T-cell (primary cell): ENCODE data around the gene HES7. TPM values are rescaled to one million over a fixed set of nuclear protein-coding genes. Genes with fewer than 3 reads are reported as not detected.

Experiments used
- ATAC-seq, 4 experiments: fragments of 200-7000 bp in 3 of 4; fragments of 150-1000 bp in 1 of 4; cut with Tn5 transposase; replicated peaks in 1 of 4; 1 replicate in 3 of 4; 2 replicates in 1 of 4; pipeline ENCODE4 v1.10.0; 2021; ENCODE audit warnings: moderate library complexity in 3 of 4, mild to moderate bottlenecking in 2 of 4, moderate number of reproducible peaks in 1 of 4
- CTCF ChIA-PET, 2 donors: fragments of 300-600 bp; sonication (Branson Sonifier 250); formaldehyde crosslinking; loops; one replicate each; lab custom pipeline; 2022; ENCODE audit warnings: antibody characterized with exemption in 2 of 2; lab: Charles Lee
- POLR2A ChIA-PET, 2 donors: fragments of 300-600 bp; sonication (Branson Sonifier 250); formaldehyde crosslinking; loops; one replicate each; lab custom pipeline; 2022; ENCODE audit warnings: antibody characterized with exemption in 2 of 2; lab: Charles Lee
- DNase-seq, 35 experiments: peaks; one replicate each; pipeline versions ENCODE4 v3.0.0 to v3.0.0-alpha.2; 2013 to 2023
- H3K27ac ChIP-seq: one replicate; pipeline ENCODE4 v1.5.1; 2013; ENCODE audit warnings: low read length
- H3K27me3 ChIP-seq, 2 experiments: replicated peaks in 1 of 2; 1 replicate in 1 of 2; 2 replicates in 1 of 2; pipeline versions ENCODE4 v1.6.1 to v1.7.0; 2013; ENCODE audit warnings: low read length in 1 of 2, mixed read lengths in 1 of 2; ENCODE audit not compliant: control insufficient read depth in 2 of 2, insufficient read depth in 2 of 2; ENCODE audit errors: extremely low read depth in 1 of 2
- H3K36me3 ChIP-seq, 2 donors: 1 replicate in 1 of 2; 2 replicates in 1 of 2; pipeline versions ENCODE4 v1.6.1 to v1.7.0; 2013; ENCODE audit warnings: low read length in 1 of 2; ENCODE audit not compliant: control insufficient read depth in 2 of 2, insufficient read depth in 1 of 2; ENCODE audit errors: extremely low read depth in 1 of 2
- H3K4me1 ChIP-seq, 2 experiments: 1 replicate in 1 of 2; 2 replicates in 1 of 2; pipeline versions ENCODE4 v1.6.1 to v1.7.0; 2013; ENCODE audit warnings: low read length in 2 of 2, mixed read lengths in 1 of 2; ENCODE audit not compliant: insufficient read depth in 2 of 2, control insufficient read depth in 1 of 2; ENCODE audit errors: extremely low read depth in 1 of 2
- H3K4me3 ChIP-seq, 2 donors: 1 replicate in 1 of 2; 2 replicates in 1 of 2; pipeline versions ENCODE4 v1.5.1 to v1.7.0; 2013; ENCODE audit warnings: mild to moderate bottlenecking in 2 of 2, low read length in 1 of 2, moderate library complexity in 1 of 2; ENCODE audit not compliant: control insufficient read depth in 1 of 2; ENCODE audit errors: extremely low read depth in 1 of 2
- H3K9me3 ChIP-seq: 2 replicates; pipeline ENCODE4 v1.7.0; 2013
- H3K27ac Mint-ChIP-seq, 2 donors: one replicate each; pipeline ENCODE4 v1.8.0; 2020 to 2021; ENCODE audit warnings: mild to moderate bottlenecking in 2 of 2, mixed read lengths in 2 of 2
- H3K27me3 Mint-ChIP-seq, 2 donors: one replicate each; pipeline ENCODE4 v1.8.0; 2021 to 2022; ENCODE audit warnings: mixed read lengths in 2 of 2
- H3K36me3 Mint-ChIP-seq: one replicate; pipeline ENCODE4 v1.8.0; 2021; ENCODE audit warnings: mixed read lengths
- H3K4me1 Mint-ChIP-seq, 3 donors: one replicate each; pipeline ENCODE4 v1.8.0; 2020 to 2022; ENCODE audit warnings: mixed read lengths in 3 of 3, mild to moderate bottlenecking in 1 of 3
- H3K4me3 Mint-ChIP-seq, 3 donors: one replicate each; pipeline ENCODE4 v1.8.0; 2020 to 2022; ENCODE audit warnings: mild to moderate bottlenecking in 3 of 3, mixed read lengths in 3 of 3, moderate library complexity in 3 of 3
- H3K9me3 Mint-ChIP-seq, 3 donors: one replicate each; pipeline ENCODE4 v1.8.0; 2020 to 2022; ENCODE audit warnings: mixed read lengths in 3 of 3
- WGBS: methylation state at CpG from one replicate; pipeline ENCODE4 v1.1.5; 2013; ENCODE audit warnings: missing lambda C conversion rate; ENCODE audit not compliant: insufficient coverage; 5-methylcytosine and 5-hydroxymethylcytosine counted together
- total RNA-seq, 35 experiments: library from RNA in 6 of 35; stranded (reverse) in 6 of 35; fragments of 120-200 nt in 1 of 35; gene quantifications; one replicate each; pipeline versions ENCODE4 v1.2.1 to v1.2.4 and lab custom pipeline; 2013 to 2026

Gene HES7
- total RNA-seq, 5 donors from 2014 or later (not counting 1 experiment from before 2014, with no cell fraction given) = 0.16 to 1.6 (median 0.23) TPM; not detected in 2

GRCh38 chr17:8131844-8132441 lies 8.0 kb upstream of the HES7 start:
- POLR2A ChIA-PET = interaction anchor here in 1 of 2 donors (0.5 to 0.6 kb wide), 2 partner anchors 20 to 552 kb away, joined by 3 read pairs; no protein-coding TSS in a partner anchor
- DNase-seq (no peak), ATAC-seq (no peak)
- Mint-ChIP-seq H3K4me3 (no peak overlapping the region), H3K27ac (no peak overlapping the region), H3K4me1 (peaks cover 4 to 6% (median 5%) of the 10 kb centered on the region in 3 donors), H3K27me3 (peaks cover 0 to 3% of the 10 kb centered on the region in 2 donors), H3K9me3 (no peaks in the 10 kb centered on the region), H3K36me3 (no peaks in the 10 kb centered on the region)
- CTCF ChIA-PET = interaction anchor here in 1 of 2 donors (0.7 kb wide), 1 partner anchor 89 kb away, joined by 3 read pairs; no protein-coding TSS in a partner anchor
- H3K4me1 ChIP-seq = peaks cover 0 to 3% of the 10 kb centered on the region in 2 experiments
- no peaks in the 10 kb centered on the region for H3K36me3 ChIP-seq
- H3K27ac ChIP-seq = no peak overlapping the region
- H3K9me3 ChIP-seq = no peaks in the 10 kb centered on the region
- 73% methylated on average over 3 of the region's 3 CpGs for WGBS
- no peak overlapping the region for H3K4me3 ChIP-seq
- peaks cover 0 to 24% of the 10 kb centered on the region in 2 experiments for H3K27me3 ChIP-seq

GRCh38 chr17:8128125-8128784 lies 4.3 kb upstream of the HES7 start:
- no peaks in the 10 kb centered on the region for H3K36me3 Mint-ChIP-seq
- CTCF ChIA-PET = no interaction called here
- POLR2A ChIA-PET = no interaction called here
- H3K4me3 ChIP-seq = no peak overlapping the region
- H3K4me1 ChIP-seq = peaks cover 22 to 38% of the 10 kb centered on the region in 2 experiments
- peaks cover 5 to 27% of the 10 kb centered on the region in 2 donors for H3K27me3 Mint-ChIP-seq
- H3K9me3 ChIP-seq = no peaks in the 10 kb centered on the region
- ATAC-seq = no peak
- 93% methylated on average over 10 of the region's 14 CpGs for WGBS
- peaks cover 37 to 42% (median 37%) of the 10 kb centered on the region in 3 donors for H3K4me1 Mint-ChIP-seq
- no peaks in the 10 kb centered on the region for H3K36me3 ChIP-seq
- peaks cover 0 to 45% of the 10 kb centered on the region in 2 experiments for H3K27me3 ChIP-seq
- no peak overlapping the region for H3K27ac Mint-ChIP-seq
- H3K9me3 Mint-ChIP-seq = no peaks in the 10 kb centered on the region
- DNase-seq = peak in 1 of 35 experiments; percentile 16
- no peak overlapping the region for H3K4me3 Mint-ChIP-seq
- no peak overlapping the region for H3K27ac ChIP-seq

- ATAC-seq (peak; percentile 26 to 46 (median 34)), DNase-seq (peak in 4 of 35 experiments; percentile 36 to 68 (median 40))
- Mint-ChIP-seq H3K27me3 (peaks cover 8 to 34% of the 10 kb centered on the region in 2 donors), H3K36me3 (no peaks in the 10 kb centered on the region), H3K9me3 (no peaks in the 10 kb centered on the region), H3K4me1 (peaks cover 45 to 53% (median 47%) of the 10 kb centered on the region in 3 donors), H3K27ac (peak overlapping the region; percentile 70 to 82), H3K4me3 (peak overlapping the region; percentile 85 to 91 (median 86))
- Histone ChIP-seq H3K27me3 (peaks cover 0 to 56% of the 10 kb centered on the region in 2 experiments), H3K4me1 (peaks cover 33 to 55% of the 10 kb centered on the region in 2 experiments), H3K27ac (no peak overlapping the region), H3K4me3 (peak overlapping the region; percentile 64 to 80), H3K9me3 (no peaks in the 10 kb centered on the region), H3K36me3 (no peaks in the 10 kb centered on the region)
- POLR2A ChIA-PET = interaction anchor here in 1 of 2 donors (0.7 to 1.1 kb wide), 2 partner anchors 169 to 498 kb away, joined by 3 to 6 read pairs; partner anchors contain the start of gene SLC25A35
- WGBS = under 1% methylated on average over 35 of the region's 45 CpGs
- CTCF ChIA-PET = interaction anchor here in 1 of 2 donors (0.7 to 1.3 kb wide), 2 partner anchors 12 to 95 kb away, joined by 3 to 5 read pairs; no protein-coding TSS in a partner anchor
These were observed 2.7 kb upstream of the HES7 start for GRCh38 chr17:8126491-8127066.

GRCh38 chr17:8125947-8126490 lies 2.1 kb upstream of the HES7 start:
- Histone ChIP-seq H3K36me3 (no peaks in the 10 kb centered on the region), H3K27ac (no peak overlapping the region), H3K27me3 (peaks cover 0 to 59% of the 10 kb centered on the region in 2 experiments), H3K4me1 (peaks cover 35 to 61% of the 10 kb centered on the region in 2 experiments), H3K9me3 (no peaks in the 10 kb centered on the region), H3K4me3 (peak overlapping the region; percentile 64 to 80)
- POLR2A ChIA-PET = interaction anchor here in 1 of 2 donors (0.7 to 1.1 kb wide), 2 partner anchors 169 to 497 kb away, joined by 3 to 6 read pairs; partner anchors contain the start of gene SLC25A35
- under 1% methylated on average over 30 of the region's 35 CpGs for WGBS
- CTCF ChIA-PET = interaction anchor here in 1 of 2 donors (1.3 kb wide), 1 partner anchor 13 kb away, joined by 5 read pairs; no protein-coding TSS in a partner anchor
- Mint-ChIP-seq H3K36me3 (no peaks in the 10 kb centered on the region), H3K4me1 (peaks cover 47 to 55% (median 50%) of the 10 kb centered on the region in 3 donors), H3K27ac (peak overlapping the region; percentile 82 to 90), H3K9me3 (no peaks in the 10 kb centered on the region), H3K4me3 (peak overlapping the region; percentile 77 to 91 (median 86)), H3K27me3 (peaks cover 8 to 35% of the 10 kb centered on the region in 2 donors)
- DNase-seq (peak in 2 of 35 experiments; percentile 21 to 41), ATAC-seq (peak in 3 of 4 experiments; percentile 1 to 8 (median 6))

- H3K9me3 Mint-ChIP-seq = no peaks in the 10 kb centered on the region
- peak overlapping the region; percentile 77 to 91 (median 86) for H3K4me3 Mint-ChIP-seq
- no peaks in the 10 kb centered on the region for H3K9me3 ChIP-seq
- H3K27ac Mint-ChIP-seq = peak overlapping the region; percentile 82 to 90
- H3K27me3 ChIP-seq = peaks cover 0 to 66% of the 10 kb centered on the region in 2 experiments
- WGBS = 2% methylated on average over 16 of the region's 40 CpGs
- peaks cover 39 to 67% of the 10 kb centered on the region in 2 experiments for H3K4me1 ChIP-seq
- H3K27me3 Mint-ChIP-seq = peaks cover 8 to 42% of the 10 kb centered on the region in 2 donors
- ChIA-PET CTCF (interaction anchor here in 1 of 2 donors (0.8 kb wide), 1 partner anchor 13 kb away, joined by 3 read pairs; no protein-coding TSS in a partner anchor), POLR2A (interaction anchor here in 1 of 2 donors (1.0 kb wide), 1 partner anchor 48 kb away, joined by 3 read pairs; no protein-coding TSS in a partner anchor)
- H3K4me1 Mint-ChIP-seq = peaks cover 54 to 62% (median 56%) of the 10 kb centered on the region in 3 donors
- no peaks in the 10 kb centered on the region for H3K36me3 Mint-ChIP-seq
- no peak overlapping the region for H3K27ac ChIP-seq
- ATAC-seq (peak; percentile 44 to 55 (median 50)), DNase-seq (peak; percentile 65 to 90 (median 84))
- H3K4me3 ChIP-seq = peak overlapping the region; percentile 64 to 80
- H3K36me3 ChIP-seq = no peaks in the 10 kb centered on the region
These were observed 1.4 kb upstream of the HES7 start for GRCh38 chr17:8125154-8125946.
